ENCODE results near the gene NAA50.

The NAA50 gene

GRCh38 chr3:113745756-113746547 is at the start of gene NAA50:
Gene NAA50 (minus strand): TSS chr3:113746249. CDS start chr3:113745949, 300 bp downstream.
- peak within 1 kb of the TSS; percentile 95 for H3K4me3 ChIP-seq (ENCODE audit: low read depth, low read length)

GRCh38 chr3:113795693-113796092 is 49.6 kb upstream of the NAA50 start:
- no peak overlapping the region for H3K4me3 ChIP-seq (ENCODE audit: low read depth, low read length)

- H3K4me3 ChIP-seq (ENCODE audit: low read depth, low read length), result no peak overlapping the region
Measured at GRCh38 chr3:113794526-113794925, 48.5 kb upstream of the NAA50 start.

GRCh38 chr3:113791381-113791780 is 45.3 kb upstream of the NAA50 start:
- H3K4me3 ChIP-seq (ENCODE audit: low read depth, low read length), result no peak overlapping the region

GRCh38 chr3:113783980-113784379 is 37.9 kb upstream of the NAA50 start:
- no peak overlapping the region for H3K4me3 ChIP-seq (ENCODE audit: low read depth, low read length)

GRCh38 chr3:113783463-113783862 is 37.4 kb upstream of the NAA50 start:
- H3K4me3 ChIP-seq (ENCODE audit: low read depth, low read length), result no peak overlapping the region

GRCh38 chr3:113776564-113776963 is 30.5 kb upstream of the NAA50 start:
- no peak overlapping the region for H3K4me3 ChIP-seq (ENCODE audit: low read depth, low read length)

- H3K4me3 ChIP-seq (ENCODE audit: low read depth, low read length), result no peak overlapping the region
Measured at GRCh38 chr3:113775516-113775915, 29.5 kb upstream of the NAA50 start.

GRCh38 chr3:113773381-113773780 is 27.3 kb upstream of the NAA50 start:
- no peak overlapping the region for H3K4me3 ChIP-seq (ENCODE audit: low read depth, low read length)

- no peak overlapping the region for H3K4me3 ChIP-seq (ENCODE audit: low read depth, low read length)
Measured at GRCh38 chr3:113771993-113772392, 25.9 kb upstream of the NAA50 start.

- H3K4me3 ChIP-seq (ENCODE audit: low read depth, low read length), result no peak overlapping the region
Measured at GRCh38 chr3:113769551-113769950, 23.5 kb upstream of the NAA50 start.

- H3K4me3 ChIP-seq (ENCODE audit: low read depth, low read length), result no peak overlapping the region
Measured at GRCh38 chr3:113764698-113765097, 18.6 kb upstream of the NAA50 start.

- H3K4me3 ChIP-seq (ENCODE audit: low read depth, low read length), result no peak overlapping the region
Measured at GRCh38 chr3:113758389-113759024, 12.5 kb upstream of the NAA50 start.

GRCh38 chr3:113754494-113755159 is 8.6 kb upstream of the NAA50 start:
- no peak overlapping the region for H3K4me3 ChIP-seq (ENCODE audit: low read depth, low read length)

- H3K4me3 ChIP-seq (ENCODE audit: low read depth, low read length), result no peak overlapping the region
Measured at GRCh38 chr3:113753376-113753985, 7.4 kb upstream of the NAA50 start.

GRCh38 chr3:113751141-113751540 is 5.1 kb upstream of the NAA50 start:
- no peak overlapping the region for H3K4me3 ChIP-seq (ENCODE audit: low read depth, low read length)

- peak overlapping the region; percentile 95 for H3K4me3 ChIP-seq (ENCODE audit: low read depth, low read length)
Measured at GRCh38 chr3:113747283-113748046, 1.4 kb upstream of the NAA50 start.

- peak within 1 kb of the TSS; percentile 95 for H3K4me3 ChIP-seq (ENCODE audit: low read depth, low read length)
Measured at GRCh38 chr3:113746548-113747282, 666 bp upstream of the NAA50 start, which contains the start of gene ATP6V1A. Gene ATP6V1A (plus strand): TSS chr3:113747035. CDS start chr3:113778754, 31,719 bp downstream.

- H3K4me3 ChIP-seq (ENCODE audit: low read depth, low read length), result peak overlapping the region; percentile 95
Measured at GRCh38 chr3:113744941-113745755, 901 bp downstream of the NAA50 start.
